ENCODE data around the gene VSTM2L. TPM values are rescaled to one million over a fixed set of nuclear protein-coding genes. Genes with fewer than 3 reads are reported as not detected.
A peak's percentile ranks its signal among the peaks of the same experiment; 100 is the strongest.

Gene VSTM2L
- total and polyA plus RNA-seq, 2 of the 13 experiments (the other 11 are each of a cell fraction or from before 2014, with no cell fraction given), result not detected

GRCh38 chr20:37914672-37915433 is 11.9 kb downstream of the VSTM2L start (continued):
- TF ChIP-seq ZNF292 (CRISPR knock-in tag; IDR thresholded peaks at IDR 0.05; ENCODE audit: borderline replicate concordance, low read depth) (peak; percentile 91), ZNF280B (CRISPR knock-in tag; IDR thresholded peaks at IDR 0.05; ENCODE audit: borderline replicate concordance) (peak; percentile 63), PBX3 (CRISPR knock-in tag; IDR thresholded peaks at IDR 0.05; ENCODE audit: borderline replicate concordance) (no peak), KLF11 (CRISPR knock-in tag; IDR thresholded peaks at IDR 0.05) (no peak), TCF7 (IDR thresholded peaks at IDR 0.05; ENCODE audit: low read depth) (no peak), MED1 (CRISPR knock-in tag; IDR thresholded peaks at IDR 0.05) (peak; percentile 21; the same call in 1 of the 2 replicates), ETV5 (CRISPR knock-in tag; IDR thresholded peaks at IDR 0.05; ENCODE audit: borderline replicate concordance) (0 out of 2 replicates have a peak, but pooled peaks have one; percentile 30), GABPB1 (CRISPR knock-in tag; IDR thresholded peaks at IDR 0.05) (peak; percentile 66), ZNF142 (CRISPR knock-in tag; IDR thresholded peaks at IDR 0.05) (0 out of 2 replicates have a peak, but pooled peaks have one; percentile 11), SNRNP70 (IDR thresholded peaks at IDR 0.05; ENCODE audit: low read depth, low read length) (no peak), SUZ12 (IDR thresholded peaks at IDR 0.05; ENCODE audit: low read depth, low read length) (no peak), SSRP1 (CRISPR knock-in tag; IDR thresholded peaks at IDR 0.05) (no peak), BRF2 (CRISPR knock-in tag; IDR thresholded peaks at IDR 0.05) (peak; percentile 33; the same call in 1 of the 2 replicates), ZFP62 (CRISPR knock-in tag; IDR thresholded peaks at IDR 0.05) (no peak), SALL1 (CRISPR knock-in tag; IDR thresholded peaks at IDR 0.05) (peak; percentile 16; the same call in 1 of the 2 replicates), ZKSCAN5 (CRISPR knock-in tag; IDR thresholded peaks at IDR 0.05) (no peak; the same call in 1 of the 2 replicates), SMARCC2 (IDR thresholded peaks at IDR 0.05) (no peak), FIP1L1 (IDR thresholded peaks at IDR 0.05; ENCODE audit: borderline replicate concordance, insufficient read depth, low read depth, low read length) (no peak)
- TF ChIP-seq, protein P1, sequence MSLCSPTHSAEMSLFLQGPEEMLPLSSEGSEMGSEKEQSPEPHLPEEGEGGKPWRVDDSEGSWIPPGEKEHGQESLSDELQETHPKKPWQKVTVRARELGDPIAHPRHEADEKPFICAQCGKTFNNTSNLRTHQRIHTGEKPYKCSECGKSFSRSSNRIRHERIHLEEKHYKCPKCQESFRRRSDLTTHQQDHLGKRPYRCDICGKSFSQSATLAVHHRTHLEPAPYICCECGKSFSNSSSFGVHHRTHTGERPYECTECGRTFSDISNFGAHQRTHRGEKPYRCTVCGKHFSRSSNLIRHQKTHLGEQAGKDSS (CRISPR knock-in tag; IDR thresholded peaks at IDR 0.05; ENCODE audit: borderline replicate concordance, low read depth), result peak; percentile 11; the same call in 1 of the 2 replicates

Data from HepG2 (cell line).